SK-N-SH (cell line): ENCODE data around the gene ZNF415.

Experiments used
- CHD2 ChIP-seq: fragments of 150-350 bp; IDR thresholded peaks from 2 replicates; pipeline ENCODE4 v1.6.1; 2018; ENCODE audit warnings: low read length; ENCODE audit not compliant: partially characterized antibody
- CTCF ChIP-seq: fragments of 200-600 bp; sonication (generic); IDR thresholded peaks from 2 replicates; pipeline ENCODE4 v1.6.1; 2017; ENCODE audit warnings: antibody characterized with exemption, mild to moderate bottlenecking, moderate library complexity
- EP300 ChIP-seq, 2 experiments: IDR thresholded peaks; 2 replicates each; pipeline versions ENCODE4 v1.4.0 to v1.6.1; 2012; ENCODE audit warnings: borderline replicate concordance in 1 of 2, low read depth in 1 of 2, low read length in 1 of 2
- FOSL2 ChIP-seq: IDR thresholded peaks from 2 replicates; pipeline ENCODE4 v1.4.0; 2012; ENCODE audit warnings: low read depth, mild to moderate bottlenecking, moderate library complexity, borderline replicate concordance
- GATA2 ChIP-seq: sonication (generic); formaldehyde crosslinking; IDR thresholded peaks from 2 replicates; pipeline ENCODE4 v1.5.0; 2020; ENCODE audit warnings: mild to moderate bottlenecking, missing genetic modification reagents
- JUND ChIP-seq: IDR thresholded peaks from 2 replicates; pipeline ENCODE4 v1.4.0; 2012
- MAX ChIP-seq: IDR thresholded peaks from 2 replicates; pipeline ENCODE4 v1.4.0; 2012; ENCODE audit warnings: low read depth
- MXI1 ChIP-seq: IDR thresholded peaks from 2 replicates; pipeline ENCODE4 v1.6.1; 2012; ENCODE audit warnings: mild to moderate bottlenecking, low read depth, low read length, improper control_type of control experiment
- POLR2AphosphoS5 ChIP-seq: IDR thresholded peaks from 2 replicates; pipeline ENCODE4 v1.6.1; 2012; ENCODE audit warnings: low read depth, low read length
- RCOR1 ChIP-seq: fragments of 150-350 bp; IDR thresholded peaks from 2 replicates; pipeline ENCODE4 v1.6.1; 2017; ENCODE audit warnings: antibody characterized with exemption, low read length
- RFX5 ChIP-seq: IDR thresholded peaks from 2 replicates; pipeline ENCODE4 v1.6.1; 2012; ENCODE audit warnings: mild to moderate bottlenecking, improper control_type of control experiment, low read length
- SIN3A ChIP-seq: IDR thresholded peaks from 2 replicates; pipeline ENCODE4 v1.6.1; 2012; ENCODE audit warnings: low read depth, mild to moderate bottlenecking, low read length, moderate library complexity, borderline replicate concordance
- SMC3 ChIP-seq: IDR thresholded peaks from 2 replicates; pipeline ENCODE4 v1.6.1; 2012; ENCODE audit warnings: low read depth, low read length, improper control_type of control experiment
- YY1 ChIP-seq: IDR thresholded peaks from 2 replicates; pipeline ENCODE4 v1.4.0; 2012; ENCODE audit warnings: low read depth, mild to moderate bottlenecking

- no peak for TF ChIP-seq SIN3A
- no peak for TF ChIP-seq CTCF
- TF ChIP-seq CHD2, result no peak
- TF ChIP-seq YY1, result no peak
- no peak for TF ChIP-seq SMC3
- TF ChIP-seq EP300 (IDR thresholded peaks at IDR 0.05; ENCODE audit: borderline replicate concordance in 1 of 2, low read depth in 1 of 2, low read length in 1 of 2), result no peak
- TF ChIP-seq RFX5, result no peak
- TF ChIP-seq GATA2 (CRISPR knock-in tag), result no peak
- TF ChIP-seq FOSL2, result no peak
- TF ChIP-seq POLR2AphosphoS5, result no peak
- TF ChIP-seq JUND, result no peak
- TF ChIP-seq RCOR1, result no peak
- no peak for TF ChIP-seq MAX
- TF ChIP-seq MXI1, result no peak
Observed at GRCh38 chr19:53130506-53130905, 2.2 kb downstream of the ZNF415 start.
